Measurements from ENCODE around the gene RWDD4.

DNA sequence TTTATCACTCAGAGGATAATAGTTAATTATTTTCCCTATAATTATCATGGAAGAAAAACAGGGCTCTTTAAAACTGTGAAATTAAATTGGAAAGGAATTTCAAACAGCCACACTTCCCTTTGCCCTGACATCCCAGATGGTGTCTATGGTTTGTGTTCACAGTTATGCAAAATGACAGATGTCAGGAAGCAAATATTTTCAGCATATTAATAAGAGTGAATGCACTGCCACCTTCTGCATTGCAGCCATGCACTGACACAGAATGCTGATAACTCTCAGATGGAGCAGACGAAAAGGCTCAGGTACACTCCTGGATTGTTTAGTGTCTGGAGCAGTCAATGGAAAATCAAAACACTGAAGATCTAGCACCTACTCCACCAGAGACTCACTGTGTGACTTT is 57.6 kb downstream of the RWDD4 start:
- TF ChIP-seq, protein P1, sequence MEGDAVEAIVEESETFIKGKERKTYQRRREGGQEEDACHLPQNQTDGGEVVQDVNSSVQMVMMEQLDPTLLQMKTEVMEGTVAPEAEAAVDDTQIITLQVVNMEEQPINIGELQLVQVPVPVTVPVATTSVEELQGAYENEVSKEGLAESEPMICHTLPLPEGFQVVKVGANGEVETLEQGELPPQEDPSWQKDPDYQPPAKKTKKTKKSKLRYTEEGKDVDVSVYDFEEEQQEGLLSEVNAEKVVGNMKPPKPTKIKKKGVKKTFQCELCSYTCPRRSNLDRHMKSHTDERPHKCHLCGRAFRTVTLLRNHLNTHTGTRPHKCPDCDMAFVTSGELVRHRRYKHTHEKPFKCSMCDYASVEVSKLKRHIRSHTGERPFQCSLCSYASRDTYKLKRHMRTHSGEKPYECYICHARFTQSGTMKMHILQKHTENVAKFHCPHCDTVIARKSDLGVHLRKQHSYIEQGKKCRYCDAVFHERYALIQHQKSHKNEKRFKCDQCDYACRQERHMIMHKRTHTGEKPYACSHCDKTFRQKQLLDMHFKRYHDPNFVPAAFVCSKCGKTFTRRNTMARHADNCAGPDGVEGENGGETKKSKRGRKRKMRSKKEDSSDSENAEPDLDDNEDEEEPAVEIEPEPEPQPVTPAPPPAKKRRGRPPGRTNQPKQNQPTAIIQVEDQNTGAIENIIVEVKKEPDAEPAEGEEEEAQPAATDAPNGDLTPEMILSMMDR (IDR thresholded peaks at IDR 0.05), result no peak
- TF ChIP-seq POLR2A (IDR thresholded peaks at IDR 0.05) (no peak), POLR2AphosphoS5 (IDR thresholded peaks at IDR 0.05) (no peak)

All from prostate gland (tissue), 2 donors.